Measurements from ENCODE around the gene MCM5.
"Not testable (repeated sequence)": the region's sequence is repeated elsewhere in the genome, so short reads cannot be mapped to it uniquely, and the experiment has no call there.

MCM5 gene

DNA sequence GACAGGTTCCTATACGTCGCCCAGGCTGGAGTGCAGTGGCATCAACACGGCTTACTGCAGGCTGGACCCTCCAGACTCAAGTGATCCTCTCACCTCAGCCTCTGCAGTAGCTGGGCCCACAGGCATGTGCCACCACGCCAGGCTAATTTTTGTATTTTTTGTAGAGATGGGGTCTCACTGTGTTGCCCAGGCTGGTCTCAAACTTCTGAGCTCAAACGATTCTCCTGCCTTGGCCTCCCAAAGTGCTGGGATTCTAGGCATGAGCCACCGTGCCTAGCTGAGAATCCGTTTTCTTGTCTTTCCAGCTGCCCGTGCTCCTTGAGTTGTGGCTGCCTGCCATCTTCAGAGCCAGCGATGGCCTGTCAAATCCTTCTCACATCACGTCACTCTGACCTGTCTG is 56.8 kb downstream of the MCM5 start:
- H3K36me3 ChIP-seq (ENCODE audit: control insufficient read depth in 2 of 2, insufficient read depth in 2 of 2, low read length in 2 of 2), result no peaks in the 10 kb centered on the region
- H3K9me3 ChIP-seq (ENCODE audit: control insufficient read depth in 2 of 2, low read length in 2 of 2), result no peaks in the 10 kb centered on the region
- no peak overlapping the region for H3K27ac ChIP-seq (ENCODE audit: low read depth in 2 of 2, low read length in 2 of 2)

DNA sequence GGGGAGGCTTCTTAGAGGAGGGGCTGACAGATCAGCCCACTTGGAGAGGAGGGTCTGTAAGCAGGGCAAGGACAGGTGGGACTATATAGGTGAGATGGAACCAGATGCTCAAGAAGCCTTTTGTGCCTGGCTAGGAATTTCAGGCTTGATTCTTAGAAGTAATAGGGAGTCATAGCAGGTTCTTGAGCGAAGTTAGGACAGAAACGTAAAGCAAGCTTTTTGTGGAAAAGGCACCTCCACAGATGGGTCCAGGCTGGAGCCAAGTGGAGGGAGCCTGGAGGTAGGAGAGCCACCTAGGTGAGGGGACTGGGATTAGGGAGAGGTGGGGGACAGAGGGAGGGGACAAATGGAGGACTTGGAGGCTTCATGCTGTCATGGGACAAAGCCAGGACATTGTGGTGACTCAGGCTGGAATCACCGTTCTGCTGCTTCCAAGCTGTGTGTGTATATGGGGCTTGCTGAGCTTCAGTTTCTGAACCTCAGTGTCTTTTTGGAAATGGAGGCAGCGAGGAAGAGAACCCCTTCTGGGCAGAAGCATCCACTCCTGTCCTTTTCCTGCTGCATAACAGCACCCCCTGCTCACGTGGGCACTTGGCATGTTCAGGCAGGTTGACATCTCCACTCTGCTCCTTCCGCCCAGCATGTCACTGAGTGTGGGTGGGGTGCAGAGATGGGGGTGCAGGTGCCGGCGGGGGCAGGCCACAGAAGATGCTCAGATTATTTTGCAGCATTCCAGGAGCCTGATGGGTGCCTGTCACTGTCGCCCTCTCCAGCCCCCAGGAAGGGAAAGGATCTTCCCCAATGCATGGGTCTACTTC is 58.0 kb downstream of the MCM5 start:
- Histone ChIP-seq H3K9ac (ENCODE audit: low read depth in 1 of 2, low read length in 2 of 2) (no peak overlapping the region), H3K27me3 (ENCODE audit: control insufficient read depth in 2 of 2, insufficient read depth in 2 of 2, low read length in 2 of 2) (no peaks in the 10 kb centered on the region), H3K36me3 (ENCODE audit: control insufficient read depth in 2 of 2, insufficient read depth in 2 of 2, low read length in 2 of 2) (no peaks in the 10 kb centered on the region), H3K4me3 (ENCODE audit: low read length in 2 of 2) (no peak overlapping the region), H3K27ac (ENCODE audit: low read depth in 2 of 2, low read length in 2 of 2) (no peak overlapping the region), H3K9me3 (ENCODE audit: control insufficient read depth in 2 of 2, low read length in 2 of 2) (no peaks in the 10 kb centered on the region), H3K4me1 (ENCODE audit: control insufficient read depth in 2 of 2, insufficient read depth in 2 of 2, low read length in 2 of 2) (peaks cover 8 to 14% of the 10 kb centered on the region in 2 donors)

More for the DNA sequence above, 56.8 kb downstream of the MCM5 start:
- Histone ChIP-seq H3K4me1 (ENCODE audit: control insufficient read depth in 2 of 2, insufficient read depth in 2 of 2, low read length in 2 of 2) (peaks cover 14 to 25% of the 10 kb centered on the region in 2 donors), H3K9ac (ENCODE audit: low read depth in 1 of 2, low read length in 2 of 2) (no peak overlapping the region), H3K4me3 (ENCODE audit: low read length in 2 of 2) (no peak overlapping the region), H3K27me3 (ENCODE audit: control insufficient read depth in 2 of 2, insufficient read depth in 2 of 2, low read length in 2 of 2) (no peaks in the 10 kb centered on the region)

DNA sequence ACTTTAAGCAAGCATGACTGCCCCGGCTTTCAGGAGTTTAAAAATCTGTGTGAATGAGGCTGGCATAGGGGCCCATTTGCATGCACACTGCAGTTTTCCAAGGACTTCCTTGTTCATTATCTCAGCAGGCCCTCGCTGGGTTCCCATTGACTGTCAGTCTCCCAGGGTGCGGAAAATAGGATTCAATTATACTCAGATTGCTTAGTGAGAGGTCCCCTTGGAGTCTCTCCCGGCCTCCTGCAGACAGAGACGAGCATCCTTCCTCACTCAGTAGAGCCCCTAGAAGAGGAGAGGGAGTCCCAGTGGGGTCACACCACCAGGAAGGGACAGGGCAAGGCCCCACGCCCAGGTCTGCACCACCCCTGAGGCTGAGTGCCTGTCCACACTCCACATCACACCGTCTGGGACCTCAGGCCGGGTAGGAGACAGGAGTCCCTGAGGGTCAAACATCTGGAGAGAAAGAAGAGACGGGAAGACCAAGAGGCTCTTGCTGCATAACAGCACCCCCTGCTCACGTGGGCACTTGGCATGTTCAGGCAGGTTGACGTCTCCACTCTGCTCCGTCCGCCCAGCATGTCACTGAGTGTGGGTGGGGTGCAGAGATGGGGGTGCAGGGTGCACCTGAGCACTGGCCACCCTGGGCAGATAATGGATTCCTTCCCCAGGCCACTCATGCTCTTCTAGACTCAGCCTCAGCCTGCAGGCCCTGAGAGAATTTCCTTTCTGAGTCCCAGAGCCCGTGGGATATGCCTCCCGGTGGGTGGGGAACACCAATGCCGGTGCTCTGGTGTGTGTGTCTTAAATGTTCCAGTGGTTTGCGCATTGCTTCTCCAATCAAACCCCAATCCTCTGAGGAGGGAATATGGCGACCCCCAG is 58.8 kb downstream of the MCM5 start:
- no peaks in the 10 kb centered on the region for H3K36me3 ChIP-seq (ENCODE audit: control insufficient read depth in 2 of 2, insufficient read depth in 2 of 2, low read length in 2 of 2)

DNA sequence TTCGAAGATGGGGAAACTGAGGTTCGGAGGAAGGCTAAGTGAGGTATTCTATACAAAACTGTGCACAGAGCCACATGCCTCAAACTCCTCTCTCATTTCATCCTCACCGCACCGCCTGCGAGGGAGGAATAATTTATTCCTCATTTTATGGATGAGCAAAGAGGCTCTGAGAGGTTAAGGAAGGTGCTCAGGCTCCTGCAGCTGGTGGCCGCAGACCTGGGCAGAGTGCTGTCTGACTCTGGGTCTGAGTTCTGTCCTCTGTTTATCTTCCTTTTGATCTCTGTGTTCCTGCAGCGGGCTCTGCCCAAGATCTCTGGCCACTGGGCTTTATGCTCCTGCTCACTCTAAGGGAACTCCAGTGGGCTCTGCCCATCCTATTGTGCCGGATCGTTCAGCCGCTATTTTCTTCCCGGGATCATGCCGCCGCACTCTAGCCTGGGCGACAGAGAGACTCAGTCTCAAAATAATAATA is 59.5 kb downstream of the MCM5 start:
- Histone ChIP-seq H3K9ac (ENCODE audit: low read depth in 1 of 2, low read length in 2 of 2) (no peak overlapping the region), H3K4me1 (ENCODE audit: control insufficient read depth in 2 of 2, insufficient read depth in 2 of 2, low read length in 2 of 2) (peaks cover under 1 to 2% of the 10 kb centered on the region in 2 donors), H3K4me3 (ENCODE audit: low read length in 2 of 2) (no peak overlapping the region), H3K27ac (ENCODE audit: low read depth in 2 of 2, low read length in 2 of 2) (no peak overlapping the region), H3K9me3 (ENCODE audit: control insufficient read depth in 2 of 2, low read length in 2 of 2) (no peaks in the 10 kb centered on the region), H3K36me3 (ENCODE audit: control insufficient read depth in 2 of 2, insufficient read depth in 2 of 2, low read length in 2 of 2) (no peaks in the 10 kb centered on the region), H3K27me3 (ENCODE audit: control insufficient read depth in 2 of 2, insufficient read depth in 2 of 2, low read length in 2 of 2) (no peaks in the 10 kb centered on the region)

More for the DNA sequence above, 58.8 kb downstream of the MCM5 start:
- H3K27me3 ChIP-seq (ENCODE audit: control insufficient read depth in 2 of 2, insufficient read depth in 2 of 2, low read length in 2 of 2), result no peaks in the 10 kb centered on the region
- no peak overlapping the region for H3K27ac ChIP-seq (ENCODE audit: low read depth in 2 of 2, low read length in 2 of 2)
- peaks cover 3 to 8% of the 10 kb centered on the region in 2 donors for H3K4me1 ChIP-seq (ENCODE audit: control insufficient read depth in 2 of 2, insufficient read depth in 2 of 2, low read length in 2 of 2)
- H3K4me3 ChIP-seq (ENCODE audit: low read length in 2 of 2), result no peak overlapping the region
- no peak overlapping the region for H3K9ac ChIP-seq (ENCODE audit: low read depth in 1 of 2, low read length in 2 of 2)
- H3K9me3 ChIP-seq (ENCODE audit: control insufficient read depth in 2 of 2, low read length in 2 of 2), result no peaks in the 10 kb centered on the region

DNA sequence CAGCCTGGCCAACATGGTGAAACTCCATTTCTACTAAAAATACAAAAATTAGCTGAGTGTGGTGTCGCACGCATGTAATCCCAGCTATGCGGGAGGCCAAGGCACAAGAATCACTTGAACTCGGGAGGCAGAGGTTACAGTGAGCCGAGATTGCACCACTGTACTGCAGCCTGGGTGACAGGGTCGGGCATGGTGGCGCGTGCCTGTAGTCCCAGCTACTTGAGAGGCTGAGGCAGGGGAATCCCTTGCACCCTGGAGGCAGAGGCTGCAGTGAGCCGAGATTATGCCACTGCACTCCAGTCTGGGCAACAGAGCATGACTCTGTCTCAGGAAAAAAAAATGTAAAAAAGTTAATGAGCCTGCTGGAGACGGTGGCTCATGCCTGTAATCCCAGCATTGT is 60.0 kb downstream of the MCM5 start:
- not testable (repeated sequence) for H3K9ac ChIP-seq (ENCODE audit: low read depth in 1 of 2, low read length in 2 of 2); H3K27me3 ChIP-seq (ENCODE audit: control insufficient read depth in 2 of 2, insufficient read depth in 2 of 2, low read length in 2 of 2); H3K4me3 ChIP-seq (ENCODE audit: low read length in 2 of 2); H3K27ac ChIP-seq (ENCODE audit: low read depth in 2 of 2, low read length in 2 of 2); H3K9me3 ChIP-seq (ENCODE audit: control insufficient read depth in 2 of 2, low read length in 2 of 2); H3K36me3 ChIP-seq (ENCODE audit: control insufficient read depth in 2 of 2, insufficient read depth in 2 of 2, low read length in 2 of 2); H3K4me1 ChIP-seq (ENCODE audit: control insufficient read depth in 2 of 2, insufficient read depth in 2 of 2, low read length in 2 of 2)

DNA sequence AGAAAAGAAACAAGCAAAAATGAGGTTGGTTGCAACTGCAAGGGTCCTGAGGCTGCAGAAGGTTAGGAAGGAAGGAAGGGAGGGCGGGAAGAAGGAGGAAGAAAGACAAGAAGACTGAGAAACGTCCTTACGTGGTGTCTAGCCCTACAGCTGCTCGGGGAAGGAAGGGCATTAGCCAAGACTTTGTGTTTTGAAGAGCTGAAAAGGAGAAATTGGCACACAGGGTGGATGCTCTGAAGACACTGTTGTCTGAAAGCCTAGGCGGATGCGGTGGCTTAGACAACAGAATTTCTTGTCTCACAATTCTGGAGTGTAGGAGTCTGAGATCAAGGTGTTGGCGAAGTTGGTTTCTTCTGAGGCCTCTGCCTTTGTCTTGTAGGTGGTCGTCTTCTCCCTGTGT is 60.7 kb downstream of the MCM5 start:
- Histone ChIP-seq H3K9ac (ENCODE audit: low read depth in 1 of 2, low read length in 2 of 2) (no peak overlapping the region), H3K36me3 (ENCODE audit: control insufficient read depth in 2 of 2, insufficient read depth in 2 of 2, low read length in 2 of 2) (no peaks in the 10 kb centered on the region), H3K9me3 (ENCODE audit: control insufficient read depth in 2 of 2, low read length in 2 of 2) (no peaks in the 10 kb centered on the region), H3K27me3 (ENCODE audit: control insufficient read depth in 2 of 2, insufficient read depth in 2 of 2, low read length in 2 of 2) (no peaks in the 10 kb centered on the region), H3K4me1 (ENCODE audit: control insufficient read depth in 2 of 2, insufficient read depth in 2 of 2, low read length in 2 of 2) (no peaks in the 10 kb centered on the region), H3K27ac (ENCODE audit: low read depth in 2 of 2, low read length in 2 of 2) (no peak overlapping the region), H3K4me3 (ENCODE audit: low read length in 2 of 2) (no peak overlapping the region)

DNA sequence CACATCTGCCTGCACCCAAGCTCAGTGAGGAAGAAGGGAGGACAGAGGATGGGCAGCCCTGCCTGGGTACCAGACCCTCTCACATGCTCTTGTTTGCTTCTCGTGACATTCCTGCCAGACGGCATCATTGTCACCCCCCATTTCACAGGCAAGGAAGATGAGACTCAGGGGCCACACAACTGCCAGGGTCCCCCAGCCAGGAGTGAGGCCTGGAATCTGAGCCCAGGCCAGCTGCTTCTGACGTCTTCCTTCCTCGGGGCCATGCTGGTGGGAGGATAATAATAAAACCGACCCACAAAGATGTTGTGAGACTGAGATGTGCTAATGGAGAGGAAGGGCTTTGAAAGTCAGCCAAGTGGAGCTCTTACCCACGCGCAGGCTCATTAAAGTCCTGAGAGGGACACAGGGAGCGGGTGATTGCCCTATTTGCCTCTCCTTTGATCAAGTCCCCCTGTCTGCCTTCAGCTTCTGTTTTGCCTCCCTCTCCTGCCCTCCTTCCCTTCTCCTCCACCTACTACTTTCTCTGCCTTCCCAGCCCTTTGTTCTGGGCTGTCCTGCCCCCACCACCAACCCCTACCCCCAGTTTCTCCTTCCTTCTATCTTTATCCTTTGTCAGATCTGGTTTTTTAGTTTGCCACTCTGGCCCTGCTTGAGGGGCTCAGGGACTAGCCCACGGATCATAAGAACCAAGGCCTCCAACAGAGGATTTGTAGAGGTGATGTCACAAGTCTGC is 62.7 kb downstream of the MCM5 start:
- Histone ChIP-seq H3K27me3 (ENCODE audit: control insufficient read depth in 2 of 2, insufficient read depth in 2 of 2, low read length in 2 of 2) (no peaks in the 10 kb centered on the region), H3K4me3 (ENCODE audit: low read length in 2 of 2) (no peak overlapping the region), H3K9ac (ENCODE audit: low read depth in 1 of 2, low read length in 2 of 2) (no peak overlapping the region), H3K9me3 (ENCODE audit: control insufficient read depth in 2 of 2, low read length in 2 of 2) (no peaks in the 10 kb centered on the region), H3K36me3 (ENCODE audit: control insufficient read depth in 2 of 2, insufficient read depth in 2 of 2, low read length in 2 of 2) (no peaks in the 10 kb centered on the region), H3K27ac (ENCODE audit: low read depth in 2 of 2, low read length in 2 of 2) (no peak overlapping the region), H3K4me1 (ENCODE audit: control insufficient read depth in 2 of 2, insufficient read depth in 2 of 2, low read length in 2 of 2) (peaks cover 0 to 3% of the 10 kb centered on the region in 2 donors)

DNA sequence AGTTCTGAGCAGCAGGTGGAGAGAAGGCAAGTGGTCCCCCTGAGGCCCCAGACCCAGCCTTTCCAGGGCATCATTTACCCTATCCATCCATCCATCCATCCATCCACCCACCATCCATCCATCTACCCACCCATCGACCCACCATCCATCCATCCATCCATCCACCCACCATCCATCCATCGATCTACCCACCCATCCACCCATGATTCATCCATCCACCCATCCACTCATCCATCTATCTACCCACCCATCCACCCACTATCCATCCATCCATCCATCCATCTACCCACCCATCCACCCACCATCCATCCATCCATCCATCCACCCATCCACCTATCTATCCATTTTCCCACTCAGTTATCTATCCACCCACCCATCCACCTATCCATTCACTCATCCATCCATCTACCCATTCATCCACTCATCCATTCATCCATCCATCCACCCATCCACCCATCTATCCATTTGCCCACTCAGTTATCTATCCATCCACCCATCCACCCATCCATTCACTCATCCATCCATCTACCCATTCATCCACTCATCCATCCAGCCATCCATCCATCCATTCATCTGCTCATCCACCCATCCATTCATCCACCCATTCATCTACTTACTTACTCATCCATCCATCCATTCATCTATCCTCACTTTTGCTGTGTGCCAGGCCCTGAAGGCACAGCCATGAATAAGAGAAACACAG is 63.4 kb downstream of the MCM5 start:
- no peaks in the 10 kb centered on the region for H3K36me3 ChIP-seq (ENCODE audit: control insufficient read depth in 2 of 2, insufficient read depth in 2 of 2, low read length in 2 of 2)
- H3K4me1 ChIP-seq (ENCODE audit: control insufficient read depth in 2 of 2, insufficient read depth in 2 of 2, low read length in 2 of 2), result peaks cover 7 to 10% of the 10 kb centered on the region in 2 donors
- H3K9ac ChIP-seq (ENCODE audit: low read depth in 1 of 2, low read length in 2 of 2), result no peak overlapping the region
- H3K4me3 ChIP-seq (ENCODE audit: low read length in 2 of 2), result no peak overlapping the region
- H3K27me3 ChIP-seq (ENCODE audit: control insufficient read depth in 2 of 2, insufficient read depth in 2 of 2, low read length in 2 of 2), result no peaks in the 10 kb centered on the region
- no peak overlapping the region for H3K27ac ChIP-seq (ENCODE audit: low read depth in 2 of 2, low read length in 2 of 2)
- H3K9me3 ChIP-seq (ENCODE audit: control insufficient read depth in 2 of 2, low read length in 2 of 2), result no peaks in the 10 kb centered on the region

DNA sequence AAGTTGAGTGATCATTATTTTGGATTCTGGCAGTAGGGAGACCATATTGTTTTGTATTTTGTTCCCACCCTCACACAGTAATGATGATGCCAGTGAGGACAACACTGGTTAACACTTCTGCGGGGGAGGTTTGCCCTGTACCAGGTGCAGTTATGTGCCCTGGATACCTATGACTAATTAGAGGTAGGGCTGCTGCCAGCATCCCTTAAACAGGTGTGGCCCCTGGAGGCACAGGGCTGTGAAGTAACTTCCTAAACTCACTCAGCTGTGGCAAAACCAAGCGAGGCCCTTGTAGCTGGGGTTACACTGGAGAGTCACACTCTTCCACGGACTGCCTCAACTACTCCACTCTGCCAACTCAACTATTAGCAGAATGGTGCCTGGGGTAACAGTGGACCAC is 64.5 kb downstream of the MCM5 start:
- Histone ChIP-seq H3K4me1 (ENCODE audit: control insufficient read depth in 2 of 2, insufficient read depth in 2 of 2, low read length in 2 of 2) (peaks cover 7 to 10% of the 10 kb centered on the region in 2 donors), H3K4me3 (ENCODE audit: low read length in 2 of 2) (no peak overlapping the region), H3K36me3 (ENCODE audit: control insufficient read depth in 2 of 2, insufficient read depth in 2 of 2, low read length in 2 of 2) (no peaks in the 10 kb centered on the region), H3K27me3 (ENCODE audit: control insufficient read depth in 2 of 2, insufficient read depth in 2 of 2, low read length in 2 of 2) (no peaks in the 10 kb centered on the region), H3K9ac (ENCODE audit: low read depth in 1 of 2, low read length in 2 of 2) (no peak overlapping the region), H3K27ac (ENCODE audit: low read depth in 2 of 2, low read length in 2 of 2) (no peak overlapping the region), H3K9me3 (ENCODE audit: control insufficient read depth in 2 of 2, low read length in 2 of 2) (no peaks in the 10 kb centered on the region)
